Measurements from ENCODE around the gene TEX261. TPM values are rescaled to one million over a fixed set of nuclear protein-coding genes. Genes with fewer than 3 reads are reported as not detected.

The TEX261 gene
- polyA plus RNA-seq, 1 of the 3 experiments (the other 2 are of a cell fraction) = 44.3 TPM

DNA sequence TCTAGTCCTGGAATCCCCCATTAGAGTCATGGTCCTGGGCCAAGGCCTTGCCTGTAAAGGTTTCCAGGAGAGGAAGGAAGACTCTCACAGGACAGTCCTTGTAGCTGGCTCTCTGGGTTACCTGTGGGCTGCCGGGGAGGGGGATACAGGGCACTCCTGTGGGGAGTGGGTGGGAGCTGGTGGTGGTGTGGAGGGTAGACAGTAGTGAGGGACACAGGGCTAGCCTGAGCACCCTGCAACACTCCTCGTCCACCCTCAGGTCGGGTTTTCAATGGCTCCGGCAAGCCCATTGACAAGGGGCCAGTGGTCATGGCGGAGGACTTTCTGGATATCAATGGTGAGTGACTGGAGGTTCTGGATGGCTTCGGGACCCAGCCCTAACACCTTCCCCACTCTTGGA, 35.9 kb downstream of the TEX261 start:
- H2AFZ ChIP-seq (ENCODE audit: low read depth) = no peak overlapping the region
- WGBS (ENCODE audit: low lambda C conversion rate) = 96% methylated on average over 4 of the region's 6 CpGs
- H3F3A ChIP-seq (replicated peaks; ENCODE audit: insufficient read depth) = no peaks in the 10 kb centered on the region
- no peaks in the 10 kb centered on the region for H3K79me2 ChIP-seq (ENCODE audit: insufficient read depth)
- H3K9me3 ChIP-seq = no peaks in the 10 kb centered on the region
- POLR2A ChIA-PET = no interaction called here
- no peaks in the 10 kb centered on the region for H3K4me1 ChIP-seq (ENCODE audit: control insufficient read depth in 1 of 2, insufficient read depth in 2 of 2, low read depth in 1 of 2, low read length in 1 of 2)
- CTCF ChIA-PET = interaction anchor here (1.2 to 4.4 kb wide), 2 partner anchors 13 to 88 kb away, joined by 3 to 14 read pairs; no protein-coding TSS in a partner anchor
- no peak overlapping the region for H3K4me2 ChIP-seq
- H3K4me3 ChIP-seq (ENCODE audit: low read depth in 2 of 2, low read length in 1 of 2) = no peak overlapping the region
- H3K36me3 ChIP-seq (replicated peaks in 1 of 2; ENCODE audit: control insufficient read depth in 1 of 2, insufficient read depth in 2 of 2, low read length in 1 of 2) = no peaks in the 10 kb centered on the region
- no peak for DNase-seq
- no peaks in the 10 kb centered on the region for H3K9me2 ChIP-seq
- TF ChIP-seq RAD21 (IDR thresholded peaks at IDR 0.05; ENCODE audit: low read length) = no peak
- TF ChIP-seq, protein P1, sequence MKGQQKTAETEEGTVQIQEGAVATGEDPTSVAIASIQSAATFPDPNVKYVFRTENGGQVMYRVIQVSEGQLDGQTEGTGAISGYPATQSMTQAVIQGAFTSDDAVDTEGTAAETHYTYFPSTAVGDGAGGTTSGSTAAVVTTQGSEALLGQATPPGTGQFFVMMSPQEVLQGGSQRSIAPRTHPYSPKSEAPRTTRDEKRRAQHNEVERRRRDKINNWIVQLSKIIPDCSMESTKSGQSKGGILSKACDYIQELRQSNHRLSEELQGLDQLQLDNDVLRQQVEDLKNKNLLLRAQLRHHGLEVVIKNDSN (IDR thresholded peaks at IDR 0.05; ENCODE audit: borderline replicate concordance, low read depth) = no peak
- no peak for TF ChIP-seq FOXM1 (IDR thresholded peaks at IDR 0.05; ENCODE audit: low read depth)
- TF ChIP-seq, protein P2, sequence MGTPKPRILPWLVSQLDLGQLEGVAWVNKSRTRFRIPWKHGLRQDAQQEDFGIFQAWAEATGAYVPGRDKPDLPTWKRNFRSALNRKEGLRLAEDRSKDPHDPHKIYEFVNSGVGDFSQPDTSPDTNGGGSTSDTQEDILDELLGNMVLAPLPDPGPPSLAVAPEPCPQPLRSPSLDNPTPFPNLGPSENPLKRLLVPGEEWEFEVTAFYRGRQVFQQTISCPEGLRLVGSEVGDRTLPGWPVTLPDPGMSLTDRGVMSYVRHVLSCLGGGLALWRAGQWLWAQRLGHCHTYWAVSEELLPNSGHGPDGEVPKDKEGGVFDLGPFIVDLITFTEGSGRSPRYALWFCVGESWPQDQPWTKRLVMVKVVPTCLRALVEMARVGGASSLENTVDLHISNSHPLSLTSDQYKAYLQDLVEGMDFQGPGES (IDR thresholded peaks at IDR 0.05; ENCODE audit: low read depth, low read length) = no peak
- TF ChIP-seq JUND (IDR thresholded peaks at IDR 0.05) = no peak
- TF ChIP-seq, protein P3, sequence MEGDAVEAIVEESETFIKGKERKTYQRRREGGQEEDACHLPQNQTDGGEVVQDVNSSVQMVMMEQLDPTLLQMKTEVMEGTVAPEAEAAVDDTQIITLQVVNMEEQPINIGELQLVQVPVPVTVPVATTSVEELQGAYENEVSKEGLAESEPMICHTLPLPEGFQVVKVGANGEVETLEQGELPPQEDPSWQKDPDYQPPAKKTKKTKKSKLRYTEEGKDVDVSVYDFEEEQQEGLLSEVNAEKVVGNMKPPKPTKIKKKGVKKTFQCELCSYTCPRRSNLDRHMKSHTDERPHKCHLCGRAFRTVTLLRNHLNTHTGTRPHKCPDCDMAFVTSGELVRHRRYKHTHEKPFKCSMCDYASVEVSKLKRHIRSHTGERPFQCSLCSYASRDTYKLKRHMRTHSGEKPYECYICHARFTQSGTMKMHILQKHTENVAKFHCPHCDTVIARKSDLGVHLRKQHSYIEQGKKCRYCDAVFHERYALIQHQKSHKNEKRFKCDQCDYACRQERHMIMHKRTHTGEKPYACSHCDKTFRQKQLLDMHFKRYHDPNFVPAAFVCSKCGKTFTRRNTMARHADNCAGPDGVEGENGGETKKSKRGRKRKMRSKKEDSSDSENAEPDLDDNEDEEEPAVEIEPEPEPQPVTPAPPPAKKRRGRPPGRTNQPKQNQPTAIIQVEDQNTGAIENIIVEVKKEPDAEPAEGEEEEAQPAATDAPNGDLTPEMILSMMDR (IDR thresholded peaks at IDR 0.05) = no peak
- no peak for TF ChIP-seq POLR2AphosphoS5 (IDR thresholded peaks at IDR 0.05; ENCODE audit: low read depth, low read length)
- TF ChIP-seq, protein P4, sequence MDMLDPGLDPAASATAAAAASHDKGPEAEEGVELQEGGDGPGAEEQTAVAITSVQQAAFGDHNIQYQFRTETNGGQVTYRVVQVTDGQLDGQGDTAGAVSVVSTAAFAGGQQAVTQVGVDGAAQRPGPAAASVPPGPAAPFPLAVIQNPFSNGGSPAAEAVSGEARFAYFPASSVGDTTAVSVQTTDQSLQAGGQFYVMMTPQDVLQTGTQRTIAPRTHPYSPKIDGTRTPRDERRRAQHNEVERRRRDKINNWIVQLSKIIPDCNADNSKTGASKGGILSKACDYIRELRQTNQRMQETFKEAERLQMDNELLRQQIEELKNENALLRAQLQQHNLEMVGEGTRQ (IDR thresholded peaks at IDR 0.05; ENCODE audit: borderline replicate concordance, low read depth, low read length) = no peak
- no peak for TF ChIP-seq SMC3 (IDR thresholded peaks at IDR 0.05; ENCODE audit: low read depth, low read length)
- TF ChIP-seq RXRA (IDR thresholded peaks at IDR 0.05; ENCODE audit: borderline replicate concordance, low read depth) = no peak
- TF ChIP-seq TCF12 (IDR thresholded peaks at IDR 0.05) = no peak
- TF ChIP-seq YY1 (IDR thresholded peaks at IDR 0.05; ENCODE audit: low read depth) = no peak
- H4K20me1 ChIP-seq (ENCODE audit: insufficient read depth) = no peaks in the 10 kb centered on the region
- H3K9ac ChIP-seq = no peak overlapping the region
- H3K27ac ChIP-seq (ENCODE audit: low read depth in 2 of 2, low read length in 1 of 2) = no peak overlapping the region
- H3K27me3 ChIP-seq (ENCODE audit: insufficient read depth) = no peaks in the 10 kb centered on the region

DNA sequence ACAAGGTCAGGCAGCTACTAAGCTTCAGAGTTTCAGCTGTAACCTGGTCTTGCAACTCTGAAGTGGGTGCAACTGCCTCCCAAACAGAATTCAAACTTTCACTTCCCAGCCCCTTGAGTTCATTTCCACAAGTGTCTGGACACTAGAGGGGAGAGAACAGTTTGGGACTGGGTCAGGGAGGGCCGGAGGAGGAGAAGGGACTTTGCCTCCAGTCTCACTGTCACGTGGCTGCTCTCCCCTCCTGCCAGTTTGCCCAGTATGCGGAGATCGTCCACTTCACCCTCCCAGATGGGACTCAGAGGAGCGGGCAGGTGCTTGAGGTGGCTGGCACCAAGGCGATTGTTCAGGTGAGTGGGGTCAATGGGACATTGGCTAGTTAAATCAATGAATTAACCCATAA, 36.9 kb downstream of the TEX261 start:
- no peak overlapping the region for H3K27ac ChIP-seq (ENCODE audit: low read depth in 2 of 2, low read length in 1 of 2)
- no peaks in the 10 kb centered on the region for H3K36me3 ChIP-seq (replicated peaks in 1 of 2; ENCODE audit: control insufficient read depth in 1 of 2, insufficient read depth in 2 of 2, low read length in 1 of 2)
- no peak overlapping the region for H3K9ac ChIP-seq
- WGBS (ENCODE audit: low lambda C conversion rate) = 82% methylated on average over 6 of the region's 6 CpGs
- H3K9me3 ChIP-seq = no peaks in the 10 kb centered on the region
- no peaks in the 10 kb centered on the region for H3K27me3 ChIP-seq (ENCODE audit: insufficient read depth)
- no peak overlapping the region for H2AFZ ChIP-seq (ENCODE audit: low read depth)
- ChIA-PET POLR2A (no interaction called here), CTCF (interaction anchor here (1.2 to 4.4 kb wide), 3 partner anchors 9 to 87 kb away, joined by 3 to 14 read pairs (median 8); no protein-coding TSS in a partner anchor)
- no peak overlapping the region for H3K4me3 ChIP-seq (ENCODE audit: low read depth in 2 of 2, low read length in 1 of 2)
- H4K20me1 ChIP-seq (ENCODE audit: insufficient read depth) = no peaks in the 10 kb centered on the region
- no peaks in the 10 kb centered on the region for H3K4me1 ChIP-seq (ENCODE audit: control insufficient read depth in 1 of 2, insufficient read depth in 2 of 2, low read depth in 1 of 2, low read length in 1 of 2)
- DNase-seq = no peak
- H3F3A ChIP-seq (replicated peaks; ENCODE audit: insufficient read depth) = no peaks in the 10 kb centered on the region
- H3K9me2 ChIP-seq = no peaks in the 10 kb centered on the region
- no peak overlapping the region for H3K4me2 ChIP-seq
- no peaks in the 10 kb centered on the region for H3K79me2 ChIP-seq (ENCODE audit: insufficient read depth)
- TF ChIP-seq, protein P4 (IDR thresholded peaks at IDR 0.05; ENCODE audit: borderline replicate concordance, low read depth, low read length) = no peak
- TF ChIP-seq, protein P5, sequence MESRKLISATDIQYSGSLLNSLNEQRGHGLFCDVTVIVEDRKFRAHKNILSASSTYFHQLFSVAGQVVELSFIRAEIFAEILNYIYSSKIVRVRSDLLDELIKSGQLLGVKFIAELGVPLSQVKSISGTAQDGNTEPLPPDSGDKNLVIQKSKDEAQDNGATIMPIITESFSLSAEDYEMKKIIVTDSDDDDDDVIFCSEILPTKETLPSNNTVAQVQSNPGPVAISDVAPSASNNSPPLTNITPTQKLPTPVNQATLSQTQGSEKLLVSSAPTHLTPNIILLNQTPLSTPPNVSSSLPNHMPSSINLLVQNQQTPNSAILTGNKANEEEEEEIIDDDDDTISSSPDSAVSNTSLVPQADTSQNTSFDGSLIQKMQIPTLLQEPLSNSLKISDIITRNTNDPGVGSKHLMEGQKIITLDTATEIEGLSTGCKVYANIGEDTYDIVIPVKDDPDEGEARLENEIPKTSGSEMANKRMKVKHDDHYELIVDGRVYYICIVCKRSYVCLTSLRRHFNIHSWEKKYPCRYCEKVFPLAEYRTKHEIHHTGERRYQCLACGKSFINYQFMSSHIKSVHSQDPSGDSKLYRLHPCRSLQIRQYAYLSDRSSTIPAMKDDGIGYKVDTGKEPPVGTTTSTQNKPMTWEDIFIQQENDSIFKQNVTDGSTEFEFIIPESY (IDR thresholded peaks at IDR 0.05; ENCODE audit: borderline replicate concordance, low read depth) = no peak
- TF ChIP-seq, protein P6, sequence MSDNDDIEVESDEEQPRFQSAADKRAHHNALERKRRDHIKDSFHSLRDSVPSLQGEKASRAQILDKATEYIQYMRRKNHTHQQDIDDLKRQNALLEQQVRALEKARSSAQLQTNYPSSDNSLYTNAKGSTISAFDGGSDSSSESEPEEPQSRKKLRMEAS (IDR thresholded peaks at IDR 0.05; ENCODE audit: low read depth) = no peak
- TF ChIP-seq POLR2AphosphoS5 (IDR thresholded peaks at IDR 0.05; ENCODE audit: low read depth, low read length) (no peak), SMC3 (IDR thresholded peaks at IDR 0.05; ENCODE audit: low read depth, low read length) (no peak)
- TF ChIP-seq, protein P7, sequence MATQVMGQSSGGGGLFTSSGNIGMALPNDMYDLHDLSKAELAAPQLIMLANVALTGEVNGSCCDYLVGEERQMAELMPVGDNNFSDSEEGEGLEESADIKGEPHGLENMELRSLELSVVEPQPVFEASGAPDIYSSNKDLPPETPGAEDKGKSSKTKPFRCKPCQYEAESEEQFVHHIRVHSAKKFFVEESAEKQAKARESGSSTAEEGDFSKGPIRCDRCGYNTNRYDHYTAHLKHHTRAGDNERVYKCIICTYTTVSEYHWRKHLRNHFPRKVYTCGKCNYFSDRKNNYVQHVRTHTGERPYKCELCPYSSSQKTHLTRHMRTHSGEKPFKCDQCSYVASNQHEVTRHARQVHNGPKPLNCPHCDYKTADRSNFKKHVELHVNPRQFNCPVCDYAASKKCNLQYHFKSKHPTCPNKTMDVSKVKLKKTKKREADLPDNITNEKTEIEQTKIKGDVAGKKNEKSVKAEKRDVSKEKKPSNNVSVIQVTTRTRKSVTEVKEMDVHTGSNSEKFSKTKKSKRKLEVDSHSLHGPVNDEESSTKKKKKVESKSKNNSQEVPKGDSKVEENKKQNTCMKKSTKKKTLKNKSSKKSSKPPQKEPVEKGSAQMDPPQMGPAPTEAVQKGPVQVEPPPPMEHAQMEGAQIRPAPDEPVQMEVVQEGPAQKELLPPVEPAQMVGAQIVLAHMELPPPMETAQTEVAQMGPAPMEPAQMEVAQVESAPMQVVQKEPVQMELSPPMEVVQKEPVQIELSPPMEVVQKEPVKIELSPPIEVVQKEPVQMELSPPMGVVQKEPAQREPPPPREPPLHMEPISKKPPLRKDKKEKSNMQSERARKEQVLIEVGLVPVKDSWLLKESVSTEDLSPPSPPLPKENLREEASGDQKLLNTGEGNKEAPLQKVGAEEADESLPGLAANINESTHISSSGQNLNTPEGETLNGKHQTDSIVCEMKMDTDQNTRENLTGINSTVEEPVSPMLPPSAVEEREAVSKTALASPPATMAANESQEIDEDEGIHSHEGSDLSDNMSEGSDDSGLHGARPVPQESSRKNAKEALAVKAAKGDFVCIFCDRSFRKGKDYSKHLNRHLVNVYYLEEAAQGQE (IDR thresholded peaks at IDR 0.05; ENCODE audit: low read depth, low read length) = no peak
